HUDEP-2 (cell line): ENCODE results near the gene SIT1.
"Not testable (repeated sequence)": the region's sequence is repeated elsewhere in the genome, so short reads cannot be mapped to it uniquely, and the experiment has no call there.

ENCODE experiments used
- DNase-seq, 76 experiments: peaks; one replicate each; lab custom pipeline; 2025; ENCODE audit not compliant: unreplicated experiment in 76 of 76; lab: John Stamatoyannopoulos, UW

The SIT1 gene

DNA sequence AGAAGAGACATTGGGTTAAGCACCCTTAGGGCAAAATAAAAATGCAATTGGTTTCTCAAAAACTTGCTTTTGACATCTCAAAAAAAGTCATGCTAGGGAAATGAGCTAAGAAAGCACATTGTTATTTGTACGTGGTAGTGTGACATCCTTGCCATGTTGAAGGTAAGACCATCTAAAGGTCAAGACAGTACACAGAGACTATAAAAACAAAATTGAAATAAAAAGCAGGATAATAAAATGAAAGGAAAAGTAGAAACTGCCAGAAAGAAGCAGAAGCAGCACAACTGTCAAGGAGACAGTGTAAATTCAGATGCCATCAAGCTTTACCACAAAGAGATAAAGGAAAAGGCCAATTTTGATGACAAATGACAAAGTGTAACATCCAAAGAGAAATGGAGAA lies 11.5 kb downstream of the SIT1 start:
- DNase-seq: not testable (repeated sequence)

DNA sequence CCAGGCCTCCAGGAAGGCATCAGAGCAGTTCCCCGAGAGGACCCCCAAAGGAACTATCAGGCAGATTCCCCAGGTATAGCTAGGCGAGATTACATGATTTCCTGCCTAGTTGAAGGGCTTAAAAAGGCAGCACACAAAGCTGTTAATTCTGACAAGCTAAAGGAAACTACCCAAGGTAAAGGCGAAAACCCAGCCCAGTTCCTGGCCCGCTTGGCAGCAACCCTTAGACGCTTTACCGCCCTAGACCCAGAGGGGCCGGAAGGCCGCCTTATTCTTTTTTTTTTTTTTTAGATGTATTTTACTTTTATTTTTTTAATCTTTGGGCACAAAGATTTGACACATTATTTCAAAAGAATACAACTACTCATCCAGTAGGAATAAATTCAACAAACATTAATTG lies 12.0 kb downstream of the SIT1 start:
- not testable (repeated sequence) for DNase-seq

DNA sequence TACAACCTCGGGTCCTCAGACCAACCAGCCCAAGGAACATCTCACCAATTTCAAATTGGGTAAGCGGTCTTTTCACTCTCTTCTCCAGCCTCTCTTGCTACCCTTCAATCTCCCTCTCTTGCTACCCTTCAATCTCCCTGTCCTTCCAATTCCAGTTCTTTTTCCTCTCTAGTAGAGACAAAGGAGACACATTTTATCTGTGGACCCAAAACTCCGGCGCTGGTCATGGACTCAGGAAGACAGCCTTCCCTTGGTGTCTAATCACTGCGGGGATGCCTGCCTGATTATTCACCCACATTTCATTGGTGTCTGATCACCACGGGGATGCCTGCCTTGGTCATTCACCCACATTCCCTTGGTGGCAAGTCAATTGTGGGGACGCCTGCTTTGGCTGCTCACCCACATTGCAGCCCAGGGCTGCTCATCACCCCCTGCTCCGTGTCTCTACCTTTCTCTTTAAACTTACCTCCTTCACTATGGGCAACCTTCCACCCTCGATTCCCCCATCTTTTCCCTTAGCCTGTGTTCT lies 13.2 kb downstream of the SIT1 start:
- DNase-seq: not testable (repeated sequence)

DNA sequence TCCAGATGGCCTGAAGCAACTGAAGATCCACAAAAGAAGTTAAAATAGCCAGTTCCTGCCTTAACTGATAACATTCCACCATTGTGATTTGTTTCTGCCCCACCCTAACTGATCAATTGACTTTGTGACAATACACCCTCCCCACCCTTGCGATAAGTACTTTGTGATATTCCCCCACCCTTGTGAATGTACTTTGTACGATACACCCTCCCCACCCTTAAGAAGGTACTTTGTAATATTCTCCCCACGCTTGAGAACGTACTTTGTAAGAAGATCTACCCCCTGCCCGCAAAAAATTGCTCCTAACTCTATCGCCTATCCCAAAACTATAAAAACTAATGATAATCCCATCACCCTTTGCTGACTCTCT lies 13.9 kb downstream of the SIT1 start:
- DNase-seq: not testable (repeated sequence)

DNA sequence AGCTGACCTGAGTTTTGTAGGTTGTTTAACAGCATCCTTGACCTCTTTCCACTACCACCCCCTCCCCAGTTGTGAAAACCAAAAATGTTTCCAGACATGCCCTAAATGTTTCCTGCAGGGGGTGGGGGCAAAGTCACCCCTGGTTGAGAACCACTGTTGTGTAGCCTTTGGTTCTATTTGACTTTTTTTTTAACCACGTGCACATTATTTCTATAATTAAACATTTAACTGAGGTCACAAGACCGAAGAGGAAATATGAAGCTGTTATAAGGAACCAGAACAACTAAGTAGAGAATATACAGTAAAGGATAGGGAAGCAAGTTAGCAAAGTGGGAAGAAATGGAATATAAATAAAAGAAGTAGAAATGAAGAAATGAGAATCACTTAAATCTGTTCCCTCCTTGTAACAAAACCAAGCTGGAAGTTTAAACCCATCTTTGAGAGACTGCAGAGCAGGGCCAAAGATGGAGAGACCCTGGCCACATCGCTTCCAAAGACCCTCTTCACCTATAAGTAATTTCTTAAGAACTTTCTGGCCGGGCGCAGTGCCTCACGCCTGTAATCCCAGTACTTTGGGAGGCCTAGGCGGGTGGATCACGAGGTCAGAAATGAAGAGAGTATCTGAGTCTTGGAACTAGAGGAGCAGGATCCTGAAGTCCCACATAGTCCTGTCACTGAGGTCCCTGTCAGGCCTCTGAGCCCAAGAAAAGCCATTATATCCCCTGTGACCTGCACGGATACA lies 14.4 kb downstream of the SIT1 start:
- DNase-seq: no peak

DNA sequence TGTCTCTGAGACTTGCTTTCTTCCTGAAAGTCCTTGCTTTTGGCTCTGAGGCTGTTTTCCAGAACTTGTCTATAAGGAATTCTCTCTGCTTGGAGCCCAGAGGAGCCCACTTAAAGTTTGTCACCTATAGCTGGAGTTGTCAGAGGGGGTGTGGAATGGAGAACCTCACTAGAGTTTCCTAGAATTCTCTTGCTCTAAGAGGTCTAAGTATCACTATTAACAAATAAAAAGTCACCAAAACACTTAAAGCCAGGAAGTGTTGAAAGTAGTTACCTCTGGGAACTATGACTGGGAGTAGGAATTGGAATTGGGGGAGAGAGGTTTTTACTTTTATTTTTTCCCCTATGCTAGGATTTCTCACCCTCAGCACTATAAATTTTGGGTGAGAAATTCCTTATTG lies 15.0 kb downstream of the SIT1 start:
- no peak for DNase-seq

DNA sequence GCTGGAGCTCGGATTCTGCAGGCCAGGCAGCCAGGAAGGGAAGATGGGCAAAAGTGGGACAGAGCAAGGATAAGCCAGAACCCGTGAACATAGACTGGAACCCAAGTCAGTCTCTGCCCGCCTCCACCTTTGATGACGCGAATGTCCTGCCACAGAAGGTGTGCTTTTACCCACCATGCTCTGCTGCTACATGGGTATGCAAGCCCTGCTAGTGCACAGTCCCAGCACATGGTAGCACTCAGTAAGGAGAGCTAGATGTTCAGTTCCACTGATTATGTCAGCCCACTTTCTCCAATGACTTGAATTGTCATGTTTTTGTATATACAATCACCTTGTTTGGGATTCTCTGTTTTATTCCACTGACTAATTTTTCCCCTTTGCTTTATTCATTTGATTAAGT lies 21.1 kb downstream of the SIT1 start:
- no peak for DNase-seq

DNA sequence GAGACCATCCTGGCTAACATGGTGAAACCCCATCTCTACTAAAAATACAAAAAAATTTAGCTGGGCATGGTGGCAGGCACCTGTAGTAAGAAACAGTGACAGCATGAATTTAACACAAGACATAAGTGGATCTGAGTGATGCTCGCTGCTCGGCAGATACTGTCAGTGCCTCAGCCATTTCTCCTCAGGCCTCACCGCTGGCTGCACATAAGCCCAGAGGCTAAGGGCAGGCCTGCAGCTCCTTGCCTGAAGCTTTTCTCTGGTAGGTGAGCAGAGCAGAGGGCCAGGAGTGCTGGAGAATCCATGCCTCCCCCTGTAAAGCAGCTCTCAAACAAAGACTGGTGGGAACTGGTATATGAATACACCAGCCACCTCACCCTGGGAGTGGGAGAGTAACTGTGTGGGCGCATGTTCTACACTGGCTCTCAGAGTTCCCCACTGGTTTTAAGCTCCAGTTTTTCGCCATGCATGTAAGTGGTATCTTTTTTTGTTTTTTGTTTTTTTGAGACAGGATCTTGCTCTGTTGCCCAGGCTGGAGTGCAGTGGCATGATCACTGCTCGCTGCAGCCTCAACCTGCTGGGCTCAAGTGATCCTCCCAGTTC lies 22.2 kb downstream of the SIT1 start:
- DNase-seq: no peak

DNA sequence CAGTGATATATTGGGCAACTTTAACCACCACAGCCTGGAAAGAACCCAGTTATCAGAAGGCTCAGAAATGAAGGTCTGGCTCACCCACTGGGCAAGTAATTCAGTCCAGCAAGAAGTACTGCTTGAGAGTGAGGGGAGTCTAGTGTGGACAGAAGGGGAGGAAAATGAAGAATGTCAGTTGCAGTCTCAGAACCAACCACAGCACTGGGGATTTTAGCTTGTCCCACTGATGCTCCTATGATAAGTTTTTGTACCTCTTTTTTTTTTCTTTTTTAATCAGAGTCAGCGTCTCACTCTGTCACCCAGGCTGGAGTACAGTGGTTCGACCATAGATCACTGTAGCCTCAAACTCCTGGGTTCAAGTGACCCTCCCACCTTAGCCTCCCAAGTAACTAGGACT lies 23.2 kb downstream of the SIT1 start:
- DNase-seq: no peak

DNA sequence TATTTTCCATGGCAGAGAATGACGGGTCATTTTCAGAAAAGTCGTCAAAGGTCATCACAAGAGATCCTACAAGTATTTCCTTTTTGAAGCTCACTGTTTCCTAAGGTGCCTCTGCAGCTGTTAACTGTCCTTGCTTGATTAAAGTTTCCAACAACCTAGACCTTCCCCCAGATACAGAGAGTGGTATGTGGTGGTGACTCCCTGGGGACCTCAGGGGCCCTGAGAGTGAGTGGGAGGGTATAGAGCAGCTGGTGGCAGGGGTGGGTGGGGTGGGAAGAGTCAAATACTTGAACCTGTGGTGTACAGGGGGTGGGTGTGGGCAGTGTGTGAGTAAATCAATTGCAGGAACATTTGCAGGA lies 31.0 kb downstream of the SIT1 start:
- peak in 1 of 76 experiments; percentile 36 for DNase-seq

DNA sequence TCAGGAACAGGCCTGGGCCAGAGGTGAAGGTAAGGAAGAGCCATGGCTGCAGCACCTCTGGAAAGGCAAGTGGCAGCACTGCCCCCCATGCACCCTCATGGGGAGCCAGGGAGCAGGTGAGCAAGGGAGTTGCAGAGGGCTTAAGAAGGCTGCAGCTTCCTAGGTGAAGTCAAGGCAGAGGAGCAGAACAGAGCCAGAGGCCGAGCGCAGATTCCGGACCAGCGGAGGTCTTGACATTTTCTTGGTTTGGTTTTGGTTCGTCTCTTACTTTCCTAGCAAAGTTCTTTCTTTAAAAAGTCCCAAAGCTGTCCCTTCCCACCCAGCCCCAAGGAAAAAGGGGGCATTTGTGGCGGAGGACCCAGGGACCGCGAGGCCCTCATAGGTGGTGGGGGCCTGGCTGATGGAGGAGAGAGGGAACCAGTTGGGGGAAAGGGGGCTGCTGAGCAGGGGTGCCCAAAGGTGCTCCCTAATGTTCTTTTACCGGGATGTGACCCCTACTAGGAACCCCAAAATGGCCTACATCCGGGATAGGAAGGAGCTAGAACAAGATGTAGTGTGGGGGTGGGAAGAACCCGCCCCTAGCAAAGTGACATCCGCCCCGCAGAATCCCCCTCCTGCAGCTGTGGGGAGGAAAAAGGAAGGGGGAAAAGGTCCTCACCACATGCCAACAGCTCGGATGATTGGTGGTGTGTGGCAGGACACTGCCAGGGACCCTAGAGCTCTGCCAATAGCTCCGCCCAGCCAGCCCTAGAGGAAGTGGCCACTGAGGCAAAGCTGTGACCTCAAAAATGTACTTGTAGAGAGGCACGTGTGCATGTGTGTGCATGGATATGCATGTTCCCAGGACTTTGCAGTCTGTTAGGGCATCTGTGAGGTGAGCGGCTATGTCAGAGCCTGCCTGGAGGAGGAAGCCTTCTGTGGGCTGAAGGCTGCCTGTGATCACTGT lies 31.6 kb downstream of the SIT1 start:
- no peak for DNase-seq

DNA sequence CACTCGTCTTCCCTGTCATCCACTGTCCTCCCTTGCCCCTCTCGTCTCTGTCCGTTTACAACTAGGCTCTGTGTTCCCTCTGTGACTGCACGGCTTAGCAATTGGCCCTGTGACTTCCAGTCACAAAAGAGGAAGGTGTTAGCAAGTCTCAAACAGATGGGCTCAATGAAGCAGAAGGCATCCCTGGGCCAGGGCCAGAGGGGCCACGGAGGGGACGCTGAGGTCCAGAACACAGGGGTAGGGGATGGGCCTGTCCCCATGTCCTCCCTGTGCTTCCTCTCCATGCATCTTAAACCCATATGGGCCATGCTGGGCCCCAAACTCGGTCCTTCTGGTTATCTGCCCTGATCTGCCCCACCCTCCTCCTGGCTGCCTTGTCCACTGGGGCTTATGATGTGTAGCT lies 32.4 kb downstream of the SIT1 start, which contains the start of gene CD72:
Gene CD72, minus strand, starts transcription at position 89 of the 403 bp plus-strand sequence. CDS start 110 bp downstream, outside the sequence.
- no peak for DNase-seq

DNA sequence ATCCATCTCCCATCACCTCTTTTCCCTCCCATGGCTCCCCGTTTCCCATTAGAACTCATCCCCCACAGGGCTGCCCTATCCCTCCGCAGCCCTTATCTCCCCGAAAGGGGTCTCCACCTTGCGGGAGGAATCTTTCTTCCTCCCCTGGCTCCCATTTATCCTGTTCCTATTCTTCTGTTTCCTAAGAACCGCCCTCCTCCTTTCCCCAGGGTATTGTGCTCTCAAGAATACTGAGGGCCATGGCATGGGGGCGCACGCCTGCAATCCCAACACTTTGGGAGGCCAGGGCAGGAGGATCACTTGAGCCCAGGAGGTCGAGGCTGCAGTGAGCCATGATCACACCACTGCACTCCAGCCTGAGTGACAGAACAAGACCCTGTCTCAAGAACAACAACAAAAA lies 33.2 kb downstream of the SIT1 start:
- no peak for DNase-seq

DNA sequence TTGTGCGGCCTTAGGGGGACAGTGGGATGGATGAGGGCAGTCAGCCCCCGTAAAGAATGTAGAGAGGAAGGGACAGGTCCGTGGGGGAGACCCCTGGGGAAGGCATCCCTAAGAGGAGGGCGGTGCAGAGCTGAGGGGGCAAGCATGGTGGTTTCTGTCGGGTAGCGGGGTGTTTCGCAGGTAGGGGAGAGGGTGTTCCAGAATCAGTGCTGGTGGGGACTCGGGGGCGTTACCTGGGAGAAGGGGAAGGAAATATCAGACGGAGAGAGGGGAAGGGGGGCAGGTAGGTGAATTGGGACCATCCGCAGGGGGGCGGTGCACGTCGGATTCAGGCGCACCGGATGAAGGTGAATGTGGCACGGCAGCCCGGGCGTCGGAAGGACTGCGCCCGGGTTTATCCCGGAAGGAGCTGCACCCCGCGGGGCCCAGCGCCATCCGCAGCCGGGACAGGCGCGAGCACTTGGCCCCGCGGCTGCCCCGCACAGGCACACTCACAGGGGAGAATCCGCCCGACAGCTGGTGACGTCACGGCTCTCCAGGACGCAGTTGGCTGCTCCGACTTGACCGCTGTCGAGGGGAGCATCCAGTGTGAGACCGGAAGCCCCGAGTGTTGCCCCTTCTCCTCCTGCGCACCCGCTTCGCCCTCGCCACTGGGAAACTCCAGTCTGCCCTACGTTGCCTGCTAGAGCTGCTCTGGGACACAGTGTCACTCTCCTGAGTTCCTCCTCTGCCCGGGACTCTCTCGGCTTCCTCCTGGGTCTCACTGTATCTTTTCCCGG lies 33.9 kb downstream of the SIT1 start:
- no peak for DNase-seq

DNA sequence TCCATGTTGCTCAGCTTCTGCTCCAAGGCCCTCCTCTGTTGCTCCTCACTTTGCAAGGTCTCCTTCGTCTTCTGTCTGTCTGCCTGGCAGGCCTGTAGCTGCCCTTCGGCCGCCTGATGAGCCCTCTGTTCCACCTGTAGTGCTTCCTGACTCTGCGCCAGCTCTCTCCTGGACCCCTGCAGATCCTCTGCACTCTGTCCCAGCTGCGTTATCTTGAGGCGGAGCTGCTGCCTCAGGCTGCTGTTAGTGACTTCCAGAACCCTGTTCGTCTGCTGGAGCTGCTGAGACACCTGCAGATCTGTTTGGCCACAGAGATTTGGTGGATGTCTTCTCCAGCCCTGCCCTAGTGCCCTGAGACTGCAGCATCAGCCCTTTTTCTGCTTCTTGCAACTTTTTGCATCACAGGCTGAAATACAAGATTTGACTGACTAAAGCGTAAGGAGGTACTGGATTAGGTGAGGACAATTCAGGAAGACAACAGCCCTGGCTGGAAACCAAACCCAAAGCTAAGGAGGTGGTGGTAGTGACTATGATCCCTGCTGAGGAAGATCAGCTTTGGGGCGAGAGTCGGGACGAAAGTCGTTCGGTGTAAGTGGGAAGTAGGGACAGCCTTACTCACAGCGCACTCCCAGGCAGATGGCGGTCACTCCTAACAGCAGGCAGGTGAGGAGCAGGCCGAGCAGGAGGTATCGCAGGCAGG lies 34.6 kb downstream of the SIT1 start:
- no peak for DNase-seq

DNA sequence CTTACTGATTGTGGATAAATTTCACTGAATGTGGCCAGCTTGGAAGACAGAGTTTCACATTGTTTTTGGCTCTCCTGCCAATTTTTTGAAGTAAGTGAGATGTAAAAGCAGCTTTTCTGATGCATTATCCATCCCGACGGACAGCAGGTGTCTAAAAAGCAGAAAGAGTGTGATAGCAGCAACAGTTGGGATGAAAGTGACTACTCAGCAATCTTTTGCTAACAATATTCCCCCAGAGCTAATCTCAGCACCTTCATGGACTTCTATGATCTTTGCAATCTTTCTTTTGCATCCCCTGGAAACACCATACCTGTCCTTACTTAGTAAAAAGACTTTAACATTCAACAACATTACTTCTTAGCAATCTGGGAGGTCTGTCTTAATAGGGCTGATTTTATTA lies 37.9 kb downstream of the SIT1 start:
- no peak for DNase-seq

DNA sequence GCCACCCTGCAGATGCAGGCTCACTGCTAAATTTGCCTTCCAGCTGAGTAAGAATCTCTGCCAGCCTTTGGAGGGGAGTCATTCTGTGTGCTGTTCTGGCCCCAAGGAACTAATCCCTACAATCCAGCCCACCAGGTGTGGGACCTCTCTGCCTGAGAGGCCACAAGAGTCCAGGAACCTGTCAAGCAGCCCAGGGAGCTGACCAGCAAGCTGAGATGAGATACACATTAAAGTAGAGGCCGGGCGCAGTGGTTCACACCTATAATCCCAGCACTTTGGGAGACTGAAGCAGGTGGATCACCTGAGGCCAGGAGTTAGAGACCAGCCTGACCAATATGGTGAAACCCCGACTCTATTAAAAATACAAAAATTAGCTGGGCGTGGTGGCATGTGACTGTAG lies 38.7 kb downstream of the SIT1 start:
- DNase-seq: not testable (repeated sequence)

DNA sequence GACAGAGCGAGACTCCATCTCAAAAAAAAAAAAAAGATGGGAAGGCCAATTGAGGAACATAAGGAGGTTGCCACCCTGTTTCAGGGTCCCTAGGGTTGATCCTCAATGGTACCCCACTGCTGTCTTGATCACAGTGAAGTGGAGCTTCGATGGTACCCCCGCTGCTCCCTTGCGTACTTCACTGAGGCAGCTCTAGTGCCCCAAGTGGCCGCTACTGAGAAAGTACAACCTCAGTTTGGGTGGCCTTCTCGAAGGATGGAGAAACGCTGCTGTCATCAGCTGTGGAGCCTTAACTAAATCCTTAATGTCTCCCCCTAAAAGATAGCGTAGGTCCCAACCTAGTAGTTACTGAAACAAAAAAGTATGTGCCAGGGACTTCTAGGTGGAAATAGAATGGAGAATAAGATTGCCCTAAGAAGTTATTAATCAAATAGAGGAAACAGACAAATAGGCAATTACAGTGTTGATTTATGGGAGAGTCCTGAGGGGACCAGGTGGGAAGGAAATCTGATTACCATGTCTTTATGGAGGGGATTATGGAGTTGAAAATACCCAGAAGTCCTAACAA lies 39.4 kb downstream of the SIT1 start:
- peak in 16 of 76 experiments; percentile 2 to 32 (median 13) for DNase-seq

DNA sequence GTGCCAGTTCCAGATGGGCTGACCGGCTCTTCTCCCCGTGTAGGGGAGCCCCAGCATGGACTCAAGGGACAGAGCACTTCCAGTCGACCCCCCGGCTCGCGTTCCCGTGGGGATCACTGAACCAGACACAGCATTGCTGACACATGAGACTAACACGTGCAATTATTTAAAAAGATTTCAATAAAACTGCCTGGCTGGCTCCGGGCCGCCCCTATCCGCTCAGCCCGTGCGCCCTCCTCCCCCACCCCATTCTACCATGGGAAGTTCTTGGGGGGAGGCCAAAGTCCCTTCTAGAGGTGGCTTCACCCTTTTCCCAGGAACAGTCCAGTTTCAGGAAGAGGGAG lies 40.9 kb downstream of the SIT1 start:
- no peak for DNase-seq
